Stimulated activated CD4-positive, alpha-beta T cell treated with anti-CD3 and anti-CD28 coated beads, Interleukin-1b, Interleukin-23, amount 100 ng/mL, for 1 hour (primary cell): ENCODE data around the gene BRSK2.
"Not testable (repeated sequence)": the region's sequence is repeated elsewhere in the genome, so short reads cannot be mapped to it uniquely, and the experiment has no call there.

ENCODE experiments used
- DNase-seq, 2 donors: peaks; one replicate each; pipeline ENCODE4 v3.0.0-alpha.2; 2020; ENCODE audit warnings: low read depth in 2 of 2

Gene BRSK2

GRCh38 chr11:1499899-1500298, 110.2 kb downstream of the BRSK2 start:
- DNase-seq, result no peak

GRCh38 chr11:1500466-1501420, 111.0 kb downstream of the BRSK2 start:
- no peak for DNase-seq

- no peak for DNase-seq
These were observed 111.9 kb downstream of the BRSK2 start for GRCh38 chr11:1501421-1502167.

DNA sequence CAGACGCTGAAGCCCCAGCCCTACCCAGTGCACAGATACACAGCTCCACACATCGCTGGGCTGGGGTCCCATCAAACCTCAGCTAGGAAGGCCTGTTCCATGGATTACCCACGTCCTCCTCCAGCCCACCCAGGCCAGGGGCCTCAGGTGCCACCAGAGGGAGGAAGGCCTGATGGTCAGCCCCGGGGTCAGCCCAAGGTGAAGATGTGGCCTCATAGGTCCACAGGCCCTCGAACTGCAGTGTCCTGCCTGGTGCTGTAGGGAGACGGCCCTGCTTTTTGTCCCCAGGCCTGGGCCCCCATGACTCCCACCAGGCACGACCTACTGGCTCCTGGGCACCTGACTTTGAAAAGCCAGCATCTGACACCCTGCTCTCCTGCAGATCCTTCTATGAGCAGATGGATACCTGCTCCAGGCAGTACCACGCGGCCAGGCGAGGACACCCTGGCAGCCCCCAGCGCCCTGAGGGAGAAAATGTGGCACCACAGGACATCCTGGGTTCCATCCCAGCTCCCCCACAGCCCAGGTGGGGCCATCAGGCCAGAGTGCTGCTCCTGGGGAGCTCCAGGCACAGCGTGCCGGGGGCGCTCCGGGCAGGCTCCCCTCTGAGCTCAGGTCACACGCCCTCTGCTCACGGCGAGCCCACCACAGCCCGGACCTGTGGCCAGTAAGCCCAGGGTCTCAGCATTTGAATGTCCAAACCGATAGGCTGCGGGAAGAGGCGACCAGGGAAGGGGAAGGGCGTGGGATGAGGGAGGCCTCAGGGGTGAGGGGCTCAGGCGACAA, 112.6 kb downstream of the BRSK2 start:
- no peak for DNase-seq

- no peak for DNase-seq
These were observed 113.4 kb downstream of the BRSK2 start for GRCh38 chr11:1502954-1503707.

GRCh38 chr11:1503708-1504104, 114.0 kb downstream of the BRSK2 start:
- no peak for DNase-seq

DNA sequence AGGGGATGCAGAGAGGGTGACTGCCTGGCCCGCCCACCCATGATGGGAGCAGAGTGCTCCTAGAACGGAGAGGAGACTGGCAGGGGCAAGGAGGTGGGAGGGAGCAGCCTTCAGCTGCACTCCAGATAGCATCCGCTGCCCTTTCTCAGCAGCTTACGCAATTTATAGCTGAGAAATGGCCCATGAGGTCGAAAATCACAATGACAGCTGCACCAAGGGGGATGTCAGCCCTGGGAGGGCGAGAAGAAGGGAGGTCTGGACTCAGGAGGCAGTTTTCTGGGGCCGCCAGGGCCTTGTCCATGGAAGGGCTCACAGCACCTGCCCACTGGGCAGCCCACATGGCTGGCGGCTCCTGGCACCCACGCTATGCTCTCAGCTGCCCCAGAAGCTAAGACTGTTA, 114.4 kb downstream of the BRSK2 start:
- DNase-seq, result no peak

DNA sequence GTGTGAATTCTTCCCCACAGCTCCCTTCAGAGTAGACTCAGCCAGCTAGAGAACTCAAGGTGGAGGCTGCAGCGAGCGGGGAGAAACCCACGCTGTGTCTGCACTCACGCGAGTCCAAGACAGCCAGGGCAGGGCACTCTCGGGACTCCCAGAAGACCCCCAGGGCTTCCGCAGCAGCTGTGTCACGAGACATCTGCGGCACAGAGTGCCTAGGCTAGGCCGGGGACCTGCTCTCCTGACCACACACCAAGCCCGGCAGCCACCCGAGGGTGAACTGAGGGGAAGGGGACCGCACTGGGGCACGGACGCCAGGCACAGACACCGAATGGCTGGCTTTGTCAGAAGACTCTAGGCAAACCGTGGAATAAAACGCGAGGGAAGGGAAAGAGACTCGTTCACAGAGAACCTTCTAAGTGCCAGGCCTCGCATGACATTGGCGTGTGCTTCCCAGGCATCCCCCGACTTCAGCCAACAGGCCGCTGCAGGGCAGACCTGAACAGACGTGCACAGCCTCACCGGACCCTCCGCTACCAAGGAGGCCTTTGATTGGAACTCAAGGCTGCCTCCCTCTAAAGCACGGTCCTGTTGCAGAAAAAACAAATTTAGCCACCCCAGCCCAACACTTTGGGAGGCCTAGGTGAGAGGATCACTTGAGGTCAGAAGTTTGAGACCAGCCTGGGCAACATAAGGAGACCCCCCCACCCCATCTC, 115.0 kb downstream of the BRSK2 start:
- DNase-seq, result no peak

DNA sequence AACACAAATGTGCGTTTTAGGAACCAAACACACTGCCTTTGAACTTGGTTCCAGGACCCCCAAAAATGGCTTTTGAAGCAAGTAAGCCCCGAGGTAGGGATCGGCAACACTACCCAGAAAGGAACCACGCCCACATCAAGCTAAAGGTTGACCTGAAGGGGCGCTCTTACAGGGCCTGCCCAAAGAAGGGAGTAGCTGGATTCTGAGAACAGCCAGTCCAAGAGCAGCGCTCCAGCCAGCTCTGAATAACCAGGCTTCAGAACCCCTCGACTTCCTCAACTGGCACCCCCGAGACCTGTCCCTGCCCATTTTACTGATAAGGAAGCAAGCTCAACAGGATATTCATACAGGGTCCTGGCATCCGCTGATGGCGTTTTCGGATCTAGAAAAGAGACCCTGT, 115.7 kb downstream of the BRSK2 start:
- no peak for DNase-seq

DNA sequence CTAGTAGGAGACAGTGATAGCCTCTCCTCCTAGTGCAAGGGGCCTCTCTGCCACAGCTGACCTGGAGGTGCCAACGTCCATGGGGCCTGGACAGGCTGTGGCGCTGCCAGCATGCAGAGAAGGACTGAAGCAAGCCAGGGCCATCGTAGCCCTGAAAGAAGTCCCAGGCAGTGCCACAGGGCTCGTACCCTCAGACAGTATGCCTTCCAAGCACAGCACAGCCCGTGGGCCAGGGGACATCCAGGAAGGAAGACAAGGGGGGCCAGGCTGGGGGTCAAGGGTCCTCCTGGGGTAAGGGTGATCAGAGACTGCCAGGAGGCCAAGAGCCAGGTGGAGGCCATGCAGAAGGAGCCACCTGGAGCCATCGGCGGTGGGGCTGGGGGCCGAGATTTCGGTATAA, 117.2 kb downstream of the BRSK2 start:
- no peak for DNase-seq

GRCh38 chr11:1507381-1508140, 117.8 kb downstream of the BRSK2 start:
- no peak for DNase-seq

GRCh38 chr11:1508491-1508891, 118.8 kb downstream of the BRSK2 start:
- no peak for DNase-seq

- DNase-seq, result no peak
These were observed 119.3 kb downstream of the BRSK2 start for GRCh38 chr11:1508986-1509385.

DNA sequence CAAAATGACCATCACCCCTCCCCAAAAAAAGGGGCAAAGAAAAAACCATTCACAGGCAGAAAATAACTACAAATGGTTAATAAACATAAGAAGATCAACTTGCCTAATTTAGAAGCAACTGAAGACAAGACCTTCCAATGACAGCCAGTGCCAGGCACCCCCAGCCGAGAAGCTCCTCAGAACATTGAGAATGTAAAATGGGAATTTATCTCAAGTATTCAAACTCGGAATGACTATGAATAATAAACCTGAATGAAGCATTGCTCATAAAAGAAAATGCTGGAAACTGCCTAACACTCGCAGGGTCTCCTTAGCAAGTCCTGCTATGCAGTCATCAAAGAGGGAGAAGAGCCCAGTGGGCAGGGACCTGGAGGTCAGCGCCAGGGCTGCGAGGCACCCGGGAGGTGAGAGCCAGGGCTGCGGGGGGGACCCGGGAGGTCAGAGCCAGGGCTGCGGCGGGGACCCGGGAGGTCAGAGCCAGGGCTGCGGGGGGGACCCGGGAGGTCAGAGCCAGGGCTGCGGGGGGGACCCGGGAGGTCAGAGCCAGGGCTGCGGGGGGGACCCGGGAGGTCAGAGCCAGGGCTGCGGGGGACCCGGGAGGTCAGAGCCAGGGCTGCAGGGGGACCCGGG, 120.0 kb downstream of the BRSK2 start:
- DNase-seq, result no peak

GRCh38 chr11:1510351-1510750, 120.6 kb downstream of the BRSK2 start:
- not testable (repeated sequence) for DNase-seq

- DNase-seq, result no peak
These were observed 121.2 kb downstream of the BRSK2 start for GRCh38 chr11:1510928-1511327.

- no peak for DNase-seq
These were observed 122.3 kb downstream of the BRSK2 start for GRCh38 chr11:1511937-1512496.
